AG09319 (cell line): ENCODE results near the gene CNGB1.

ENCODE experiments used
- DNase-seq: peaks from one replicate; pipeline ENCODE4 v3.0.0-alpha.2; 2010; ENCODE audit warnings: low read depth; ENCODE audit errors: extremely low read depth
- CTCF ChIP-seq: IDR thresholded peaks from 2 replicates; pipeline ENCODE4 v1.5.1; 2011; ENCODE audit warnings: low read depth, mild to moderate bottlenecking, inconsistent platforms, low read length, moderate library complexity

The CNGB1 gene

GRCh38 chr16:57938484-57938883 lies 32.4 kb downstream of the CNGB1 start:
- no peak for DNase-seq

GRCh38 chr16:57937861-57938260 lies 33.1 kb downstream of the CNGB1 start:
- no peak for TF ChIP-seq CTCF
- no peak for DNase-seq

More at GRCh38 chr16:57938484-57938883, 32.4 kb downstream of the CNGB1 start:
- no peak for TF ChIP-seq CTCF

GRCh38 chr16:57935904-57936303 lies 35.0 kb downstream of the CNGB1 start:
- no peak for DNase-seq
- no peak for TF ChIP-seq CTCF

- no peak for DNase-seq
- TF ChIP-seq CTCF = no peak
These were observed 40.4 kb downstream of the CNGB1 start for GRCh38 chr16:57930533-57930932.

- DNase-seq = no peak
These were observed 41.7 kb downstream of the CNGB1 start for GRCh38 chr16:57929250-57929649.

GRCh38 chr16:57926041-57926440 lies 44.9 kb downstream of the CNGB1 start:
- TF ChIP-seq CTCF = no peak
- no peak for DNase-seq

More at GRCh38 chr16:57929250-57929649, 41.7 kb downstream of the CNGB1 start:
- no peak for TF ChIP-seq CTCF

- DNase-seq = no peak
- no peak for TF ChIP-seq CTCF
These were observed 45.6 kb downstream of the CNGB1 start for GRCh38 chr16:57925310-57925709.
